ENCODE data around the gene WDR20.
"Not testable (repeated sequence)": the region's sequence is repeated elsewhere in the genome, so short reads cannot be mapped to it uniquely, and the experiment has no call there.

WDR20 gene

DNA sequence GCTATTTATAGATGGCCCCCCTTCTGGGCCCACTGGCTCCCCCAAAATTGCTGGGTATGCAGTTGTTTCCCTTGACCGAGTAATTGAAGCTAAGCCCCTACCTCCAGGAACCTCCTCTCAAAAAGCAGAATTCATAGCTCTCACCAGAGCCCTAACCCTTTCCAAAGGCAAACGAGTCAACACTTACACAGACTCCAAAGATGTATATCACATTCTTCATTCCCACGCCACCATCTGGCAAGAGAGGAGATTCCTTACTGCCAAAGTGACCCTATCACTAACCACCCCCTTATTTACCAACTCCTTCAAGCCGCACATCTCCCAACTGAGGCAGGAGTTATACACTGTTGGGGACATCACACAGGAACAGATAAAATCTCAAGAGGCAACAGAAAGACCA lies 98.4 kb downstream of the WDR20 start:
- no peak for DNase-seq (ENCODE audit: low read depth in 2 of 2)

DNA sequence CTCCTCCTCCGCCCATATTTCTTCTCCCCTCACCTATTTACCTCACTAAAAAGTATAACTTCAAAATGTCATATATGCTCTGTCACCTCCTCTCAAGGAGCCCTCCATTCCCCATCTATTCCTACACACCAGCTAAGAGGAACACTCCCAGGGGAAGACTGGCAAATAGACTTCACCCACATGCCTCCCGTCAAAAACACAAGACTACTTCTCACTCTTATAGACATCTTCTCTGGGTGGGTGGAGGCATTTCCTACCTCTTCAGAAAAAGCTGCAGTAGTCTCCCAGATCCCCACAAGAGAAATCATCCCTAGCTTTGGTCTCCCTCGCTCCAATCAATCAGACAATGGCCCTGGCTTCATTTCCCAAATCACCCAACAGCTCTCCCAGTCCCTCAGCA lies 99.1 kb downstream of the WDR20 start:
- no peak for DNase-seq (ENCODE audit: low read depth in 2 of 2)

DNA sequence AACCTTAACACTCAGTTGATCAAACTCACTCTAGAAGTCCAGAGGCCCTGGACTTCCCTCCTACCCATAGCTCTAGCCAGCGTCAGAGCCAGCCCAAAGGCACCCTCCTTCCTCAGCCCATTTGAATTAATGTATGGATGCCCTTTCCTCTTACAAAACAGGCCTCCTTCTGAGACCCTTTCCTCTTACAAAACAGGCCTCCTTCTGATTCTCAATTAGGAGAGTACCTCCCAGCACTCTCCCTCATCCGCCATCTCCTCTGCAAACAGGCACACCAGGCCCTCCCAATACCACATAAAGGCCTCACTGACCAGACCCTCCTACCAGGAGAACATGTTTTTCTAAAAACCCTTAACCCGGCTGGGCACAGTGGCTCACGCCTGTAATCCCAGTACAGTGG lies 99.5 kb downstream of the WDR20 start:
- no peak for DNase-seq (ENCODE audit: low read depth in 2 of 2)

GRCh38 chr14:102240481-102240880 lies 100.8 kb downstream of the WDR20 start:
- DNase-seq (ENCODE audit: low read depth in 2 of 2): not testable (repeated sequence)

DNA sequence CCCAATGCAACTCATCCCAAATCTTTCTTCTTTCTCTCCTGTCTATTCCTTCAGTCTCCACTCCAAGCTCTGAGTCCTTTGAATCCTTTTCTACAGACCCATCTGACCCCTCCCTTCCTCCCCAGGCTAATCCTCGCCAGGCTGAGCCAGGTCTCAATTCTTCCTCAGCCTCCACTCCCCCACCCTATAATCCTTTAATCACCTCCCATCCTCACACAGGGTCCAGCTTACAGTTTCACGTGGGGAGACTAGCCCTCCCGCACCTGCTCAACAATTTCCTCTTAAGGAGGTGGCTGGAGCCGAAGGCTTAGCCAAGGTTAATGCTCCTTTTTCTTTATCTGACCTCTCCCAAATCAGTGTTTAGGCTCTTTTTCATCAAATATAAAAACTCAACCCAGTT lies 101.5 kb downstream of the WDR20 start:
- no peak for DNase-seq (ENCODE audit: low read depth in 2 of 2)

- not testable (repeated sequence) for DNase-seq (ENCODE audit: low read depth in 2 of 2)
Measured at GRCh38 chr14:102243795-102244194, 104.1 kb downstream of the WDR20 start.

DNA sequence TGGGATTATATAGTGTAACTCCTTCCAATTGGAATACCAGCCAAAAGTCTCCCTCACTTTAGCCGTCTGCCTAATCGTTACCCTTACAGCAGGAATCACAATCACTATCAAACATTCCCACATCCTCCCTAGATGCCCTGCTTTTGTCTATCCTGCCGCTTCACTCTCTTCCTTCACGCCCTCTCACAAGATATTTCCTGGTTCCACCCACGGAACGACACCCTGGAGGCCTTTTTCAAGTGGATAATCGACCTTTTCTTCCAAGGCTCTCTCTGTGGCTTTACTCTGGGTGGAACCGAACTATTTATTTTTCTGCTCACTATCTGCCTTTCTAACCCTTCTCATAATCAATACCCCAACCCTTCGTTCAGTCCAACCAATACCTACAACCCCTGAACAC lies 106.4 kb downstream of the WDR20 start:
- DNase-seq (ENCODE audit: low read depth in 2 of 2): no peak

DNA sequence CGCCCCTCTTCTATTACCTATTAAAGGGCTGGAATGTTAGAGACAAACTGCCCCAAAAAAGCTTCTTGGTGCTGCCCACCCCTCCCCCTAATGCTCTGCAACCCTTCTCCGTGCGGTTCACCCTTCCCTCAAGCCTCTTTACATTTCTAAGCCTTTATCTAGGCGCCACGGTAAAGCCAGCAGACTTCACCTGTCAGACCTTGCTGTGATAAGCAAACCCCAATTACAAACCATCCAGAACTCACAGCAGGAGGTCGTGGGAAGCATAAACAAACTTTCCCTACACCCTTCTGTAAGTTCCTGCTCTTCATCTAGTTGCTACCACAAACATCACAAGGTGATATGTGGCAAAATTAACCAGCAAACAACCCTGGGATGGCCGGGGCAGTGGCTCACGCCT lies 108.4 kb downstream of the WDR20 start:
- no peak for DNase-seq (ENCODE audit: low read depth in 2 of 2)

GRCh38 chr14:102249041-102249440 lies 109.3 kb downstream of the WDR20 start:
- no peak for DNase-seq (ENCODE audit: low read depth in 2 of 2)

- DNase-seq (ENCODE audit: low read depth in 2 of 2): no peak
Measured at GRCh38 chr14:102249981-102250380, 110.3 kb downstream of the WDR20 start.

GRCh38 chr14:102250636-102251035 lies 110.9 kb downstream of the WDR20 start:
- DNase-seq (ENCODE audit: low read depth in 2 of 2): no peak

DNA sequence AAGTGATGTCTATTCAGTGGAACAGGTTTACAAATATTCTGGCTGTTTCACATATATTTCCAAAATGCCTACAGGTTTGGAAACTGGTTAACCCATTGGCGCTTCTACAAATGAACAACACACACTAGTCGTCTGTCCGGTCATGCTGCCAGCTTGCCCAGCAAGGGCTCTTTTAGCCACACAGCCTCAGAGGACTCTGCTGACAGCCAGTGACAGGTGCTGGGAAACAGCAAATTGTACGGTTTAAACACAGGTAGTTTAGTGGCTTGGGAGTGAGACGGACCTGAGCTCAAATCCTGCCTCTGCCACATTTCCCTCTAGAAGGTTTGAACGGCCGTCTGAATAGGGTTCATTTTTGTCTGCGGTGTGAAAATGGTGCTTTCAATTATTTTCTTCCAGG lies 111.5 kb downstream of the WDR20 start:
- DNase-seq (ENCODE audit: low read depth in 2 of 2): no peak

GRCh38 chr14:102252834-102253801 lies 113.4 kb downstream of the WDR20 start:
- no peak for DNase-seq (ENCODE audit: low read depth in 2 of 2)

- no peak for DNase-seq (ENCODE audit: low read depth in 2 of 2)
Measured at GRCh38 chr14:102255401-102256190, 115.9 kb downstream of the WDR20 start.

- no peak for DNase-seq (ENCODE audit: low read depth in 2 of 2)
Measured at GRCh38 chr14:102256716-102257115, 117.0 kb downstream of the WDR20 start.

DNA sequence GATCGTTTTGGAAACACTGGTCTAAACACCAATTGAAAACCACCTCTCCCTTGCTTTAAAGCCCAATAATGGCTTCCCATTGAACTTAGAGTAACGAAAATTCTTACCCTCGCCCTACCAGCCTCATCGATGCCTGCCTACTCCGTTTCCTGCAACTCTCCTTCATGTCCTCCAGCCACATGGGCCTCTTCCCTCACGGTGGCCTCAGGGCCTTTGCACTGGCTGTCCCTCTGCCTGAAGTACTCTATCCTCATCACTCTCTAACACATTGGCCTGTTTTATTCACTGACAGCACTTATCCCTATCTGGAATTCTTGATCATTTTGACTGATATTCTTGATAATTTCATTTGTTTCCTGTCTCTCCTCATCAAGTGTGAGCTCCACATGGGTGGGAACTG lies 118.4 kb downstream of the WDR20 start:
- no peak for DNase-seq (ENCODE audit: low read depth in 2 of 2)

Data from stimulated activated CD4-positive, alpha-beta T cell treated with anti-CD3 and anti-CD28 coated beads, Interleukin-1b, Interleukin-23, amount 100 ng/mL, for 1 hour (primary cell).